MV-4-11 (cell line): ENCODE results near the gene ZNF77.
"Not testable (repeated sequence)": the region's sequence is repeated elsewhere in the genome, so short reads cannot be mapped to it uniquely, and the experiment has no call there.

Experiments
- DNase-seq: peaks from one replicate; lab custom pipeline; 2025; lab: John Stamatoyannopoulos, UW

The ZNF77 gene

GRCh38 chr19:2944775-2945574 is at the start of gene ZNF77:
Gene ZNF77 (minus strand): TSS chr19:2944971. CDS start chr19:2944840, 131 bp downstream.
- DNase-seq = peak; percentile 100

GRCh38 chr19:2993579-2993978 is 48.8 kb upstream of the ZNF77 start:
- DNase-seq = no peak

DNA sequence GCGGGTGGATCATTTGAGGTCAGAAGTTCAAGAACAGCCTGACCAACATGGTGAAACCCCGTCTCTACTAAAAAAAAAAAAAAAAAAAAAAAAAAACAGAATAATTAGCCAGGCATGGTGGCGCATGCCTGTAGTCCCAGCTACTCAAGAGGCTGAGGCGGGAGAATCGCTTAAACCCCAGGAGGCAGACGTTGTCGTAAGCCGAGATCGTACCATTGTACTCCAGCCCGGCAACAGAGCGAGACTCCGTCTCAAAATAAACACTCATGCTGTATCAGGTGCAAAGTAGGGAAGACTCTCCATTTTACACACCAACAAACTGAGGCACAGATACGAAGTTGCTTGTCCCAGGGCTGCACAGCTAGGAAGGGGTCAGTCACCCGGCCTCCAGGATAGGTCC is 48.2 kb upstream of the ZNF77 start:
- DNase-seq = no peak

DNA sequence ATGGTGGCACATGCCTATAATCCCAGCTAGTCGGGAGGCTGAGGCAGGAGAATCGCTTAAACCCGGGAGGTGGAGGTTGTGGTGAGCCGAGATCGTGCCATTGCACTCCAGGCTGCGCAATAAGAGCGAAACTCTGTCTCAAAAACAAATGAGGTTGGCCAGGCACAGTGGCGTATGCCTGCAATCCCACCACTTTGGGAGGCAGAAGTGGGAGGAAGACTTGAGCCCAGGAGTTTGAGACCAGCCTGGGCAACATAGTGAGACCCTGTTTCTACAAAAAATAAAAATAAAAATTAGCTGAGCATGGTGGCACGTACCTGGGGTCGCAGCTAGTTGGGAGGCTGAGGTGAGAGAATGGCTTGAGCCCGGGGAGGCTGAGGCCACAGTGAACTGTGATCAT is 47.6 kb upstream of the ZNF77 start:
- not testable (repeated sequence) for DNase-seq

GRCh38 chr19:2989236-2989946 is 44.6 kb upstream of the ZNF77 start:
- no peak for DNase-seq

DNA sequence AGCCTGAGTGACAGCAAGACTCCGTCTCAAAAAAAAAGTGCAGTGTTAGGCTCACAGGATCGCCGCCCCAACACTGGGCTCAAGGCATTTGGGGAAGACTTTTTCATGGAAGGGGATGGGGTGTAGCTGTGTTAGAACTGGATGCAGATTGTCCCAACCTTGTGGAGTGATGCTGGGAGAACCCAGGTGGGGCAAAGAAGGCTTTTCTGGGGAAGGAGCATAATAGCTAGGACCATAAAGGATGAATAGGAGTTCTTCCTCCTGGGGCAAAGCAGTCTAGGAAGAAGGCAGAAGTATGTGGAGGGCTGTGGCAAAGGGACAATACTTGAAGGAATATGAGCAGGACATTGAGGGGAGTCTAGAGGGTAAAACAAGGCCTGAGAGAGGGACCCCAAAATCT is 43.8 kb upstream of the ZNF77 start:
- no peak for DNase-seq

- DNase-seq = no peak
Observed at GRCh38 chr19:2987797-2988196, 43.0 kb upstream of the ZNF77 start.

DNA sequence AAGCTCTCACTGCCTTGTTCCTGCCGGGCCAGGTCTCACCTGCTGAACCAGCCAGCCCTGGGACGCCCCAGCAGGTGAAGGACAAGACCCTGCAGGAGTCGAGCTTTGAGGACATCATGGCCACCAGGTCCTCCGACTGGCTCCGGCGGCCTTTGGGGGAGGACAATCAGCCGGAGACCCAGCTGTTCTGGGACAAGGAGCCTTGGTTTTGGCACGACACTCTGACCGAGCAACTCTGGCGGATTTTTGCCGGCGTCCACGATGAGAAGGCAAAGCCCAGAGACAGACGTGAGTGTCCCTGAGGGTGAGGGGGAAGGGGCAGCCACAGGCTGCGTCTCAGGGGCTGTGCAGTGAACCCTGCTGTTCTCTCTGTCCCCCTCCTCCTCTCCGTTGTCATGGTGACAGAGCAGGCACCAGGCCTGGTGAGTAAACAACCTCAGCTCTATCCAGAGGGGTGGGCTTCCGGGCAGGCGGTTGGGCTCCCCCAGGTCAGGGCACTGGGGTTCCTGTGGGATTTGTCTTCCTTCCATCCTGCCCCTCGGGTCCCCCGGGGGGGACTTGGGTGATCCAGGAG is 42.3 kb upstream of the ZNF77 start:
- no peak for DNase-seq

- no peak for DNase-seq
Observed at GRCh38 chr19:2984215-2984528, 39.4 kb upstream of the ZNF77 start.

GRCh38 chr19:2983351-2984214 is 38.8 kb upstream of the ZNF77 start:
- DNase-seq = no peak

DNA sequence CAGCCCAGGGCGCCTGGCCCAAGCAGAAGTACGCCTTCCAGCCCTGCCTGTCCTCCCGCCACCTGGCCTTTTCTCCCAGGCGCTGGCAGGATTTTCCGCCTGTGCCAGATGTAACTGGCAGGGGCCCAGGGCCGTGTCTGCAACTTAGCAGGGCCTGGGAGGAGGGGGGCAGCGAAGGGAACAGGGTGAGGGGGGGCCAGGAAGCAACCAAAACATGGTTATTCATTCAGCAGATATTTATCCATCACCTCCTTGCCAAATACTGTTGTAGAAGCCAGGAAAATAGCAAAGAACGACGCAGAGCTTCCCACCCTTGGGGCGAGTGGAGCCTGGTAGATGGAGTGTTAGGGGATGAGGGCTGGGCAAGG is 38.2 kb upstream of the ZNF77 start:
- DNase-seq = no peak

- DNase-seq = no peak
Observed at GRCh38 chr19:2982561-2982960, 37.8 kb upstream of the ZNF77 start.

- DNase-seq = no peak
Observed at GRCh38 chr19:2981898-2982297, 37.1 kb upstream of the ZNF77 start.

GRCh38 chr19:2978772-2979171 is 34.0 kb upstream of the ZNF77 start:
- no peak for DNase-seq

DNA sequence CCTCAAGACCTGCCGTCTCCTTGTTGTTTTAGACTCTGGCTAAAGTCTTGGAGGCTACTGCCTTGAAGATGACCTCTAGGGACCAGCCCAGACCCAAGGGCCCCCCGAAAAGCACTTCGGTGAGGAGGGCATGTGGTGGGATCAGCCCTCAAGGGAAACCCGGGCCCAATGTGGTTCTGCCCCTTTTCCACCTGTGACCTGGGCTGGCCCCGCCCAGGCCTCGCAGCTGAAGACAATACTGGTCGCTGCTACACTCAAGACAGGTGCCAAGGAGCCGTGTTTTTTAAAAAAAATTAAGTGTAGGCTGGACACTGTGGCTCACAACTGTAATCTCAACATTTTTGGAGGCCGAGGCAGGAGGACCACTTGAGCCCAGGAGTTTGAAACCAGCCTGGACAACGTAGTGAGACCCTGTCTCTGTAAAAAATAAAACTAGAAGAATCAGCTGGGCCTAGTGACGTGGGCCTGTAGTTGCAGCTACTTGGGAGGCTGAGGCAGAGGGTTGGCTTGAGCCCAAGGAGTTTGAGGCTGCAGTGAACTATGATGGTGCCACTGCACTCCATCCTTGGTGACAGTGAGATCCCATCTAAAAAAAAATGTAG is 33.5 kb upstream of the ZNF77 start:
- no peak for DNase-seq

- no peak for DNase-seq
Observed at GRCh38 chr19:2977746-2978138, 33.0 kb upstream of the ZNF77 start.

GRCh38 chr19:2977001-2977745 is 32.4 kb upstream of the ZNF77 start, which contains the start of gene TLE6:
Gene TLE6 (plus strand): TSS chr19:2977564. CDS start chr19:2978234, 670 bp downstream.
- peak; percentile 96 for DNase-seq

- no peak for DNase-seq
Observed at GRCh38 chr19:2976609-2977000, 31.8 kb upstream of the ZNF77 start.

DNA sequence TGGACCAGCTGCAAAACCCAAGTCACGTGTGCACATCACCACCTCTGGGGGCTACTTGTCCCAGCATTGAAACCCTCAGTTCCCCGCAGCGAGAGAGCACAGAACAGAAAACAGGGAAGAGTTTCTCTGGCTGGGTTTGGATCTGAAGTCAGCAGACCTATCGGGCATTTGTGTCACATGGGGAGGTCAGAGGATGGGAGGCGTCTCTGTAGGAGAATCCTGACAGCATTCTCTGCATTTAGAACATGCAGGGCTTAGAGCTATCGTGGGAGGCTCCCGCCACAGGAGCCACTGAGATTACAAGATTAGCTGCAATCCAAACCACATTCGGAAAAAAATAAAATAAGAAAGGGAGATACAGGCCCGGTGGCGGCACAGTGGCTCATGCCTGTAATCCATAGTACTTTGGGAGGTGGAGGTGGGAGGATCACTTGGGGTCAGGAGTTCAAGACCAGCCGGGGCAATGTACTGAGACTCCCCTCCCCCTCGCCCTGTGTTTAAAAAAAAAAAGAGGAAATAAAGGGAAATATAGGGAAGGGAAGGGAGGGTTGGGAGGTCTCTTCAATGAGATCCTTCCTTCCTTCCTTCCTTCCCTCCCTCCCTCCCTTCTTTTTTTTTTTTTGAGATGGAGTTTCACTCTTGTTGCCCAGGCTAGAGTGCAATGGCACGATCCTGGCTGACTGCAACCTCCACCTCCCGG is 29.7 kb upstream of the ZNF77 start:
- peak; percentile 98 for DNase-seq

GRCh38 chr19:2973229-2973628 is 28.5 kb upstream of the ZNF77 start:
- no peak for DNase-seq
